GM15510 (cell line): ENCODE measurements around the gene P4HA3.

Experiments
- POLR2A ChIP-seq: IDR thresholded peaks from 3 replicates; pipeline ENCODE4 v1.6.1; 2011; ENCODE audit warnings: borderline replicate concordance; ENCODE audit not compliant: insufficient read length; ENCODE audit errors: extremely low read depth

P4HA3 gene

GRCh38 chr11:74311352-74311926 lies at the start of gene P4HA3:
Gene P4HA3 (minus strand): TSS chr11:74311640. CDS start chr11:74311611, 29 bp downstream.
- no peak for TF ChIP-seq POLR2A

GRCh38 chr11:74357449-74357848 lies 46.0 kb upstream of the P4HA3 start:
- no peak for TF ChIP-seq POLR2A

GRCh38 chr11:74355626-74356025 lies 44.2 kb upstream of the P4HA3 start:
- TF ChIP-seq POLR2A: no peak

- TF ChIP-seq POLR2A: no peak
Measured at GRCh38 chr11:74354036-74354435, 42.6 kb upstream of the P4HA3 start.

- TF ChIP-seq POLR2A: no peak
Measured at GRCh38 chr11:74347381-74347780, 35.9 kb upstream of the P4HA3 start.

GRCh38 chr11:74345420-74345819 lies 34.0 kb upstream of the P4HA3 start:
- no peak for TF ChIP-seq POLR2A

- no peak for TF ChIP-seq POLR2A
Measured at GRCh38 chr11:74341921-74342320, 30.5 kb upstream of the P4HA3 start.

GRCh38 chr11:74339619-74340018 lies 28.2 kb upstream of the P4HA3 start:
- no peak for TF ChIP-seq POLR2A

GRCh38 chr11:74338963-74339362 lies 27.5 kb upstream of the P4HA3 start:
- no peak for TF ChIP-seq POLR2A

GRCh38 chr11:74333193-74333592 lies 21.8 kb upstream of the P4HA3 start:
- TF ChIP-seq POLR2A: no peak

- no peak for TF ChIP-seq POLR2A
Measured at GRCh38 chr11:74332291-74332690, 20.9 kb upstream of the P4HA3 start.

GRCh38 chr11:74330075-74330858 lies 18.8 kb upstream of the P4HA3 start:
- TF ChIP-seq POLR2A: no peak

GRCh38 chr11:74327076-74327475 lies 15.6 kb upstream of the P4HA3 start:
- TF ChIP-seq POLR2A: no peak

GRCh38 chr11:74326665-74327064 lies 15.2 kb upstream of the P4HA3 start:
- no peak for TF ChIP-seq POLR2A

- TF ChIP-seq POLR2A: no peak
Measured at GRCh38 chr11:74325649-74326645, 14.5 kb upstream of the P4HA3 start.

GRCh38 chr11:74322667-74323066 lies 11.2 kb upstream of the P4HA3 start:
- no peak for TF ChIP-seq POLR2A
